GM13977 (cell line): ENCODE data around the gene RNF151.

Experiments
- DNase-seq: peaks from one replicate; pipeline ENCODE4 v3.0.0; 2012; ENCODE audit warnings: low spot score
- CTCF ChIP-seq: IDR thresholded peaks from 2 replicates; pipeline ENCODE4 v1.5.1; 2012; ENCODE audit warnings: mild to moderate bottlenecking, control low read depth; ENCODE audit not compliant: insufficient read depth; ENCODE audit errors: extremely low read depth, missing control alignments
- in situ Hi-C: fragments of 300-500 bp; cut with MboI; formaldehyde crosslinking; loops from one replicate; pipeline ENCODE4 v1.12.0; 2022; ENCODE audit warnings: low sequenced_read_pairs, low pct_unique_long_range_greater_than_20kb, mixed read lengths, inconsistent platforms; ENCODE audit not compliant: unreplicated experiment

Gene RNF151

GRCh38 chr16:1981398-1981836 lies 14.8 kb downstream of the RNF151 start, which contains the start of gene NOXO1:
Gene NOXO1, minus strand, starts transcription at chr16:1981469. Its CDS starts 290 bp downstream, at chr16:1981179.
- DNase-seq = peak; percentile 73
- no peak for TF ChIP-seq CTCF
- in situ Hi-C loops = no loop called here

GRCh38 chr16:1982013-1982433 lies 15.4 kb downstream of the RNF151 start:
- no peak for DNase-seq

GRCh38 chr16:1982991-1983543 lies 16.4 kb downstream of the RNF151 start:
- TF ChIP-seq CTCF = no peak
- in situ Hi-C loops = no loop called here
- no peak for DNase-seq

More at GRCh38 chr16:1982013-1982433, 15.4 kb downstream of the RNF151 start:
- no peak for TF ChIP-seq CTCF
- in situ Hi-C loops = no loop called here

GRCh38 chr16:1983544-1984346 lies 17.1 kb downstream of the RNF151 start, which contains the start of gene GFER:
Gene GFER, plus strand, starts transcription at chr16:1984193. Its CDS starts 26 bp downstream, at chr16:1984219.
- DNase-seq = peak; percentile 99
- in situ Hi-C loops = no loop called here
- TF ChIP-seq CTCF = peak; percentile 72

- no peak for TF ChIP-seq CTCF
- no peak for DNase-seq
- in situ Hi-C loops = no loop called here
These were observed 17.9 kb downstream of the RNF151 start for GRCh38 chr16:1984347-1985225.
